ENCODE measurements around the gene PIK3R5.

Gene PIK3R5

DNA sequence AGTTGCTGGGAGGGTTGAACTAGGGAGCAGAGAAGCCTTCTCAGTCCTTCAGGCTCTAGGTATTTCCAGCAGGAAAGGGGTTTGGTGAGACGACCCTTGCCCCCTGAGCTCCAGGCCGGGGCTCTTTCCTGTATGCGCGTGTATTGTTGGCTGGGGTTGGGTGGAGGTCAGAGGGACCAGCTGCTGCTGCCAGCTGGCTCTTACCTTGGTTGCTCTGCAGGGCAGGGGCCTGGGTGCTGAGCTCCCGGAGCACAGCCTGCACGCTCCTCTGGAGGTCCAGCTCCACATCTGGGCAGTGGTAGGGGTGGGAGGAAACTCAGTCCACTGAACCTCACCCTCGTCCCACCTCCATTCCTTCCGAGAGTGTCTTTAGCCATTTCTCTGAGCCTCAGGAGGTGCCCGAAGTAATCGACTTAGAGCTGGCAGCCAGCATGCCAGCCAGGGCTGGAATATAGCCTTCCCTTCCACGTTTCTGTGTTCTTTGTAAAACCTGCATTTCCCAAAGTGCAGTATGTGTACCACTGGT, 126.0 kb downstream of the PIK3R5 start:
- H3K9ac ChIP-seq (ENCODE audit: low read length), result no peak overlapping the region
- no peaks in the 10 kb centered on the region for H3F3A ChIP-seq (ENCODE audit: insufficient read depth)
- no peak overlapping the region for H3K4me2 ChIP-seq (ENCODE audit: low read depth, low read length, poor library complexity, severe bottlenecking)
- no peaks in the 10 kb centered on the region for H3K9me2 ChIP-seq (replicated peaks; ENCODE audit: insufficient read depth, low read length)
- no peak overlapping the region for H3K4me3 ChIP-seq (ENCODE audit: insufficient read depth, low read length, poor library complexity, severe bottlenecking)
- TF ChIP-seq, protein P1, sequence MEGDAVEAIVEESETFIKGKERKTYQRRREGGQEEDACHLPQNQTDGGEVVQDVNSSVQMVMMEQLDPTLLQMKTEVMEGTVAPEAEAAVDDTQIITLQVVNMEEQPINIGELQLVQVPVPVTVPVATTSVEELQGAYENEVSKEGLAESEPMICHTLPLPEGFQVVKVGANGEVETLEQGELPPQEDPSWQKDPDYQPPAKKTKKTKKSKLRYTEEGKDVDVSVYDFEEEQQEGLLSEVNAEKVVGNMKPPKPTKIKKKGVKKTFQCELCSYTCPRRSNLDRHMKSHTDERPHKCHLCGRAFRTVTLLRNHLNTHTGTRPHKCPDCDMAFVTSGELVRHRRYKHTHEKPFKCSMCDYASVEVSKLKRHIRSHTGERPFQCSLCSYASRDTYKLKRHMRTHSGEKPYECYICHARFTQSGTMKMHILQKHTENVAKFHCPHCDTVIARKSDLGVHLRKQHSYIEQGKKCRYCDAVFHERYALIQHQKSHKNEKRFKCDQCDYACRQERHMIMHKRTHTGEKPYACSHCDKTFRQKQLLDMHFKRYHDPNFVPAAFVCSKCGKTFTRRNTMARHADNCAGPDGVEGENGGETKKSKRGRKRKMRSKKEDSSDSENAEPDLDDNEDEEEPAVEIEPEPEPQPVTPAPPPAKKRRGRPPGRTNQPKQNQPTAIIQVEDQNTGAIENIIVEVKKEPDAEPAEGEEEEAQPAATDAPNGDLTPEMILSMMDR (IDR thresholded peaks at IDR 0.05; ENCODE audit: insufficient read depth, low read length, poor library complexity, severe bottlenecking), result no peak
- TF ChIP-seq EZH2phosphoT487 (conservative IDR thresholded peaks at IDR 0.05; ENCODE audit: low read length), result no peak
- H4K20me1 ChIP-seq (ENCODE audit: low read depth, low read length), result no peaks in the 10 kb centered on the region
- H3K9me3 ChIP-seq (ENCODE audit: insufficient read depth, low read length), result no peaks in the 10 kb centered on the region
- no peak overlapping the region for H3K27ac ChIP-seq (ENCODE audit: low read depth, low read length)
- H3K36me3 ChIP-seq (ENCODE audit: low read length), result no peaks in the 10 kb centered on the region
- no peaks in the 10 kb centered on the region for H3K79me2 ChIP-seq (ENCODE audit: insufficient read depth, low read length)
- H2AFZ ChIP-seq (ENCODE audit: low read depth, low read length, severe bottlenecking), result no peak overlapping the region
- no peaks in the 10 kb centered on the region for H3K27me3 ChIP-seq (ENCODE audit: low read length)

DNA sequence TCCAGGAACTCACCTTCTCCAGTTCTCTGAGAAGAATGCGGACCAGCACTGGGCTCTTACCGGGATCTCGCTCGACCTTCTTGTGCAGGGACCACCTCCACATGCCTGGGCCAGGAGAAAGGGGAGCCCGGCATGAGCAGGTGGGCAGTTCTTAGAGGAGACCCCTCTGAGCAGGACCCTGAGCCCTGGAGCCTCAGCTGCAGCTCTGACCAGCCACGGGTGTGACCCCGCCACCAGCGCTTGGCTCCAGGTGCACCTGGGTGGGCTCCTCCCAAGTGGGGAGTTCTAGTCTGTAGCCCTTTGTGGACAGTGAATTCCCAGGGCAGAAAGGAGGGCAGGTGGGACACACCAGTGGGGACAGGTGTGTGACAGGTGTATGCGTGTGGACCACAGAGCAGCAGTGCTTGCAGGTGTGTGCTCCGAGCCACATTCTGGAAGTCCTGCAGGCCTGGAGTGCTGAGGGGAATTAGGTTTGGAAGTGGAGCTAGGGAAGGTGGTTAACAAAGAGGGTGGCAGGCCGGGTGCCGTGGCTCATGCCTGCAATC, 126.9 kb downstream of the PIK3R5 start:
- Histone ChIP-seq H2AFZ (ENCODE audit: low read depth, low read length, severe bottlenecking) (no peak overlapping the region), H3K79me2 (ENCODE audit: insufficient read depth, low read length) (no peaks in the 10 kb centered on the region), H3K4me3 (ENCODE audit: insufficient read depth, low read length, poor library complexity, severe bottlenecking) (no peak overlapping the region), H3K27me3 (ENCODE audit: low read length) (no peaks in the 10 kb centered on the region), H4K20me1 (ENCODE audit: low read depth, low read length) (no peaks in the 10 kb centered on the region), H3K27ac (ENCODE audit: low read depth, low read length) (no peak overlapping the region), H3K9ac (ENCODE audit: low read length) (no peak overlapping the region), H3K4me2 (ENCODE audit: low read depth, low read length, poor library complexity, severe bottlenecking) (no peak overlapping the region), H3K9me2 (replicated peaks; ENCODE audit: insufficient read depth, low read length) (no peaks in the 10 kb centered on the region), H3F3A (ENCODE audit: insufficient read depth) (no peaks in the 10 kb centered on the region), H3K36me3 (ENCODE audit: low read length) (no peaks in the 10 kb centered on the region), H3K9me3 (ENCODE audit: insufficient read depth, low read length) (no peaks in the 10 kb centered on the region)
- no peak for TF ChIP-seq EZH2phosphoT487 (conservative IDR thresholded peaks at IDR 0.05; ENCODE audit: low read length)
- TF ChIP-seq, protein P1 (IDR thresholded peaks at IDR 0.05; ENCODE audit: insufficient read depth, low read length, poor library complexity, severe bottlenecking), result no peak

DNA sequence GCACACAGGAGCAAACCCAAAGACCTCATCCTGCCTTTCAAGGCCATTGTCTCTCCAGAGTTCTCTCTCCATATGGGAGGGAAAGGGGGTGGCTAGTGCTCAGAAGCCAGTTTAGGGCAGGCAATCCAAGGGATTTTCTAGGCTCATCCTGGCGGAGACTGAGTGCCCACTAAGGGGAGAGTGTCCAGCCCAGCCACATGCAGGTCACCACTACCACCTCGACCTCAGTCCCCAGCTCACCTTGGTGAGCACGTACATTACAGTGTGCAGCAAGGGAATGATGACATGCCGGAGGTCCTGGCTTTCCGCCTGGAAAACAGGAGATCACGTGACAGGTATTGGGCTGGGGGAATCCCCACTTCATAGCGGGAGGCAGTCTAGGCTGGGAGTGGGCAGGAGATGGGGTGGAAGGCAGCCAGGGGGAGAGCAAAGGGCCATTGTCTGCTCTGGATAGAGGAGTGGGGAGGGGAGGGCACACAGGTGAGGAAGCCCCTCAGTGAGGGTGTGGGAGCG, 127.9 kb downstream of the PIK3R5 start:
- Histone ChIP-seq H3K27me3 (ENCODE audit: low read length) (no peaks in the 10 kb centered on the region), H3K4me3 (ENCODE audit: insufficient read depth, low read length, poor library complexity, severe bottlenecking) (no peak overlapping the region)
- TF ChIP-seq, protein P1 (IDR thresholded peaks at IDR 0.05; ENCODE audit: insufficient read depth, low read length, poor library complexity, severe bottlenecking), result no peak
- no peak for TF ChIP-seq EZH2phosphoT487 (conservative IDR thresholded peaks at IDR 0.05; ENCODE audit: low read length)

More for the DNA sequence above, 127.9 kb downstream of the PIK3R5 start:
- Histone ChIP-seq H3F3A (ENCODE audit: insufficient read depth) (no peaks in the 10 kb centered on the region), H3K79me2 (ENCODE audit: insufficient read depth, low read length) (no peaks in the 10 kb centered on the region), H2AFZ (ENCODE audit: low read depth, low read length, severe bottlenecking) (no peak overlapping the region), H3K36me3 (ENCODE audit: low read length) (no peaks in the 10 kb centered on the region), H3K27ac (ENCODE audit: low read depth, low read length) (no peak overlapping the region), H3K9ac (ENCODE audit: low read length) (no peak overlapping the region), H3K4me2 (ENCODE audit: low read depth, low read length, poor library complexity, severe bottlenecking) (no peak overlapping the region), H3K9me2 (replicated peaks; ENCODE audit: insufficient read depth, low read length) (no peaks in the 10 kb centered on the region), H3K9me3 (ENCODE audit: insufficient read depth, low read length) (no peaks in the 10 kb centered on the region), H4K20me1 (ENCODE audit: low read depth, low read length) (no peaks in the 10 kb centered on the region)

All from SU-DHL-6 (cell line).